B cell (primary cell): ENCODE measurements around the gene PLXNB1.

Experiments used
- EZH2 ChIP-seq: IDR thresholded peaks from 2 replicates; pipeline ENCODE4 v1.6.1; 2012; ENCODE audit warnings: borderline replicate concordance, low read depth, mild to moderate bottlenecking, moderate library complexity, low read length; ENCODE audit not compliant: insufficient read depth, poor library complexity, severe bottlenecking
- TF ChIP-seq, protein P1 (sequence below): fragments of 200-600 bp; IDR thresholded peaks from one replicate; pipeline ENCODE4 v1.8.0; 2022; ENCODE audit warnings: antibody characterized with exemption, mild to moderate bottlenecking

DNA sequence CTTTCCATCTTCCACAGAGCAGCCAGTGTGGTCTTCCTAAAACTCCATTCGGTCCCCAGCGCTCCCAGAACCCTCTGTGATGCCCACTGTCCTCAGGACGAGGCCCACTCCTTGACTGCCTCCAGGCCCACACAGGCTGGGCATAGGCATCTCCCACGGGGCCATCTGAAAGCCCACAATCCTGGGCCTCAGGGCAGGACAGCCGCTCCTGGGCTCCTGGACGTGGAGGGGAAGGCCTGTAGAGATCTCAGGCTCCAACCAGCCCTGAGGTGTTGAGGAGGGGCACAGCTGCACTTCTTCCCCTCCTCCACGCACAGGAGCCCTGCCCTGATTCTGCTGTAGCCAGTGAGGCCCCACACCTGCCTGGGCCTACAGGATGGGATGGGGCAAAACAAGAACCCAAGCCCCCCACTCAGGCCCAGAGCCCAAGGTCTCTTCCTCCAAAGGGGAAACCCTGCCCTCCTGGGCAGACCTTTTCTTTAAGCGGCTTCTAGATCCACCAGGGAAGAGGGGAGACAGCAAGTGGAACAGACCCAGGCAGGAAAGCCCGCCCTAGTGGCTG lies 48.2 kb upstream of the PLXNB1 start:
- TF ChIP-seq, protein P1, sequence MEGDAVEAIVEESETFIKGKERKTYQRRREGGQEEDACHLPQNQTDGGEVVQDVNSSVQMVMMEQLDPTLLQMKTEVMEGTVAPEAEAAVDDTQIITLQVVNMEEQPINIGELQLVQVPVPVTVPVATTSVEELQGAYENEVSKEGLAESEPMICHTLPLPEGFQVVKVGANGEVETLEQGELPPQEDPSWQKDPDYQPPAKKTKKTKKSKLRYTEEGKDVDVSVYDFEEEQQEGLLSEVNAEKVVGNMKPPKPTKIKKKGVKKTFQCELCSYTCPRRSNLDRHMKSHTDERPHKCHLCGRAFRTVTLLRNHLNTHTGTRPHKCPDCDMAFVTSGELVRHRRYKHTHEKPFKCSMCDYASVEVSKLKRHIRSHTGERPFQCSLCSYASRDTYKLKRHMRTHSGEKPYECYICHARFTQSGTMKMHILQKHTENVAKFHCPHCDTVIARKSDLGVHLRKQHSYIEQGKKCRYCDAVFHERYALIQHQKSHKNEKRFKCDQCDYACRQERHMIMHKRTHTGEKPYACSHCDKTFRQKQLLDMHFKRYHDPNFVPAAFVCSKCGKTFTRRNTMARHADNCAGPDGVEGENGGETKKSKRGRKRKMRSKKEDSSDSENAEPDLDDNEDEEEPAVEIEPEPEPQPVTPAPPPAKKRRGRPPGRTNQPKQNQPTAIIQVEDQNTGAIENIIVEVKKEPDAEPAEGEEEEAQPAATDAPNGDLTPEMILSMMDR = no peak
- TF ChIP-seq EZH2 = no peak
